Measurements from ENCODE around the gene CHD2. TPM values are rescaled to one million over a fixed set of nuclear protein-coding genes. Genes with fewer than 3 reads are reported as not detected.
A peak's percentile ranks its signal among the peaks of the same experiment; 100 is the strongest.

The CHD2 gene
- total and polyA plus RNA-seq, 2 experiments from 2014 or later, result 60.8 to 118 TPM

DNA sequence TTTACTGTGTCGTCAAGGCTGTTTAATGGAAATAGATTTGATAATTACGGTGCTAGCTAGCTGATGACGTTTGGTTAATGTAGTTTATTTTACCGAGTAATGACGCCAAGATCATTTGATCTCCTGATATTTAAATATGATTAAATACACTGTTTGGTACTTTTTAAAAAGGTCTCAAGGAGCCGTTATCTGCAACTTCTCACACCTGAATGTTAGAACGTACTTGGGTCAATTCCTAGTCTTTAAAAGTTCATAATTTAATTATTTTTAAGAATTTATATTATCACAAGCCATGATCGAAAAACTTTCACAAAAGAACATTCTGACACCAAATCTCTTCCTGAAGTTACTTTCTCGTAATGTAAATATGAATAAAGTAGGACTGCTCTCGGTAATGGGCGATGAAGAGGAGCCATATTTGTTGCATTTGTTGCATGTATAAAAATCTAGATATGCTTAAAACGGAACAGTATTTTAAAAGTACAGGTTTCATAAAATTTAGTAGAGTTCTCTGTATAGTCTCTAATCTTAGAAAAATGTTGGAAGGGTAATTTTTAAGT is 16.2 kb upstream of the CHD2 start:
- TF ChIP-seq, protein P1, sequence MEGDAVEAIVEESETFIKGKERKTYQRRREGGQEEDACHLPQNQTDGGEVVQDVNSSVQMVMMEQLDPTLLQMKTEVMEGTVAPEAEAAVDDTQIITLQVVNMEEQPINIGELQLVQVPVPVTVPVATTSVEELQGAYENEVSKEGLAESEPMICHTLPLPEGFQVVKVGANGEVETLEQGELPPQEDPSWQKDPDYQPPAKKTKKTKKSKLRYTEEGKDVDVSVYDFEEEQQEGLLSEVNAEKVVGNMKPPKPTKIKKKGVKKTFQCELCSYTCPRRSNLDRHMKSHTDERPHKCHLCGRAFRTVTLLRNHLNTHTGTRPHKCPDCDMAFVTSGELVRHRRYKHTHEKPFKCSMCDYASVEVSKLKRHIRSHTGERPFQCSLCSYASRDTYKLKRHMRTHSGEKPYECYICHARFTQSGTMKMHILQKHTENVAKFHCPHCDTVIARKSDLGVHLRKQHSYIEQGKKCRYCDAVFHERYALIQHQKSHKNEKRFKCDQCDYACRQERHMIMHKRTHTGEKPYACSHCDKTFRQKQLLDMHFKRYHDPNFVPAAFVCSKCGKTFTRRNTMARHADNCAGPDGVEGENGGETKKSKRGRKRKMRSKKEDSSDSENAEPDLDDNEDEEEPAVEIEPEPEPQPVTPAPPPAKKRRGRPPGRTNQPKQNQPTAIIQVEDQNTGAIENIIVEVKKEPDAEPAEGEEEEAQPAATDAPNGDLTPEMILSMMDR (IDR thresholded peaks at IDR 0.05; ENCODE audit: low read depth, low read length), result no peak
- Histone ChIP-seq H3K9me3 (ENCODE audit: low read depth) (no peaks in the 10 kb centered on the region), H3K4me3 (peak overlapping the region; percentile 85), H3K36me3 (peaks cover 29% of the 10 kb centered on the region), H3K27ac (peak overlapping the region; percentile 99), H3K4me1 (ENCODE audit: low read depth) (peaks cover 47% of the 10 kb centered on the region), H3K27me3 (no peaks in the 10 kb centered on the region)
- peak in 1 of 2 donors; percentile 27 for DNase-seq (ENCODE audit: low read depth in 1 of 2, low spot score in 1 of 2)

DNA sequence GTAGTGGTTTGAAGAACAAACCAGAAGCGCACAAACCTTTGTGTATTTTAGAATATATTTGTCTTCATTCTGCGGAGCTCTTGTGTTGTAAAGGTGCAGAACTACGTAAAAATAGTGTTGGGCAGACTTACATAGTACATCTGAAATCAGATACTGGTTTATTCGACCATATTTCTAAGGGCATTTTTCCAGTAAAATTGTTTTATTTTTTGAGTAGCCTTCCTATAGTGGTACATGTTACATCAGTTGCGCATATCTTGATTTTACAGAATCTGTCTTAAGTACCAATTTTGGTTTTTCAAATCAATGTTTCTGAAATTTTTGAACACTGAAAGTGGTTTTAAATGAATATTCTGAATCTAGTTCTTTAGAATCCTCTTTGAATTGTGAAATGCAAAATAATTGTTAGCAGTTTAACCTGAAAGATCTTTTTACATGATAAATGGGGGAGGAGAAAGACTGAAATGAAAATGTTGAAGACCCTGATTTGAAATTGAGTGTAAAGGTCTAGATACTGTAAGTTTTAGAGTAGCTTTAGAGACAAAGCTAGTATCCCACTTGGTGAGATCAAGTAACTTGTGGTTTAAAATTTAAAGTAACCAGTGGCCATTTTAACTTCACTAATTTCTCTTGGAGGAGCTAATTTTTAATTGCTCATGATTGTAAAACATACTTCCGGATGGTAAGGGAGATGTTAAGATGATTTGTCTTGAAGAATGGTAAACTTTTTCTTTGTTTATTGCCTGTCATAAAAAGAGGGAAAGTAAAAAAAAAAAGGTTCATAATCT is 15.5 kb upstream of the CHD2 start:
- H3K4me3 ChIP-seq, result peak overlapping the region; percentile 85
- H3K9me3 ChIP-seq (ENCODE audit: low read depth), result no peaks in the 10 kb centered on the region

DNA sequence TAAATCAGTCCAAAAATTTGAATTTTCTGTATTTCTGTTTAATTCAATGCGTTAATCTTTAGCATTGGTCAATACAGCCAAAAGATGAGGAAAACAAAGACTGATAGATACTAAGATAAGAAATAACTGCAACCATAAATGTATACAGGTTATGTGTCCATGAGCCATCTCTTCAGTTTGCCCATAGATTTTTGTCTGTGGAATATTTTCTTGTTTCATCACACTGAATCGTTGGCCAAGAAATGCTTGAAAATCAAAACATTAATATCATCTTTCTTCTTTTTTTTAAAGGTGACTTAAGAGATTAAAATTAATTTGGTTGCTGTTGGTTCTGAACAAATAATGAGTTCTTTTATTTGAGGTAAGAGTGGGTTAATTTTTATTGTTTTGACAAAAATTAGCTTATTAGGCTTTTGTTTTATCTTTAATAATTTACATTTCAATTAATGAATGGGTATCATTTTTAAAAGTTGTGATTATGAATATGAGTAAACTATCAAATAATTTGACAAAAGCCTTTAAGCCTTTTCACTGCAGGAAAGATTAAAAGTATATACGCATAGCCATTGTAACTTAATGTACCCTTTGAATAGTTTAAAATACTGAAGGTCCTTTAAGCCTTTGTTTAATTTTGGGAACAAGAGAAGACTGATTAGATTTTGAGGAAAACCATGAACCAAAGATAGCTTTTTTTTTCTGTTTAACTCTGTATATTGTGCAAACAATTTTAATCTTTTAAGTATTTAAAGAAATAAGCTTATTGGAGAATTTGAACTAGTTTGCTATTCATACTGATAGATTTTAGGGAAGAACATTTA is 14.7 kb upstream of the CHD2 start:
- Histone ChIP-seq H3K27me3 (no peaks in the 10 kb centered on the region), H3K4me1 (ENCODE audit: low read depth) (peaks cover 47% of the 10 kb centered on the region), H3K27ac (peak overlapping the region; percentile 99), H3K4me3 (peak overlapping the region; percentile 85), H3K36me3 (peaks cover 37% of the 10 kb centered on the region), H3K9me3 (ENCODE audit: low read depth) (no peaks in the 10 kb centered on the region)
- DNase-seq (ENCODE audit: low read depth in 1 of 2, low spot score in 1 of 2), result peak in 1 of 2 donors; percentile 49
- TF ChIP-seq, protein P1 (IDR thresholded peaks at IDR 0.05; ENCODE audit: low read depth, low read length), result no peak

More for the DNA sequence above, 15.5 kb upstream of the CHD2 start:
- TF ChIP-seq, protein P1 (IDR thresholded peaks at IDR 0.05; ENCODE audit: low read depth, low read length), result no peak
- peak in 1 of 2 donors; percentile 49 for DNase-seq (ENCODE audit: low read depth in 1 of 2, low spot score in 1 of 2)
- no peaks in the 10 kb centered on the region for H3K27me3 ChIP-seq
- H3K4me1 ChIP-seq (ENCODE audit: low read depth), result peaks cover 47% of the 10 kb centered on the region
- H3K36me3 ChIP-seq, result peaks cover 32% of the 10 kb centered on the region
- peak overlapping the region; percentile 99 for H3K27ac ChIP-seq

DNA sequence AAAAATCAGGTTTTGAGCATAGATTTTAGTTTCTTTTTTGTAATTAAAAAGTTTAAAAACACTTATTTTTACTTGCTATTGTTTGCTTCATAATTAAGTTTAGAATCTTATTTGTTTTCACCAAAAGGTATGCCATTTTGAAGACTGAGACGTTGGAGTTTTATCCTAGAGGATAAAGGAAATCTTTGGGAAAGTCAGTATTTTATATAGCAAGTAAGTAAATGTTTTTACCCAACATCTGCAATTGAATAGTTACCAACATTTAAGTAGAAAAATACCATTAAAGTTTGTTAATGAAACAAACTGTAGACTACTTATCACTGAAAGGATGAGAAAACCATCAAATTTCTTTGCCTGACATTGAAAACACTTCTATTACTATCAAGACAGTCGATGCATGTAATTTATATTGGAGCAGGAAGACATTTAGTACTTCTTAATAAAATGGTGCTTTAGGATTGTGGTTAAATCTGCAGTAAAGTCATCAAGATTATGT is 14.0 kb upstream of the CHD2 start:
- no peak overlapping the region for H3K27ac ChIP-seq
- H3K36me3 ChIP-seq, result peaks cover 42% of the 10 kb centered on the region
- H3K9me3 ChIP-seq (ENCODE audit: low read depth), result no peaks in the 10 kb centered on the region
- H3K4me1 ChIP-seq (ENCODE audit: low read depth), result peaks cover 41% of the 10 kb centered on the region
- peak in 1 of 2 donors; percentile 19 for DNase-seq (ENCODE audit: low read depth in 1 of 2, low spot score in 1 of 2)
- TF ChIP-seq, protein P1 (IDR thresholded peaks at IDR 0.05; ENCODE audit: low read depth, low read length), result no peak
- H3K4me3 ChIP-seq, result peak overlapping the region; percentile 85
- H3K27me3 ChIP-seq, result no peaks in the 10 kb centered on the region

DNA sequence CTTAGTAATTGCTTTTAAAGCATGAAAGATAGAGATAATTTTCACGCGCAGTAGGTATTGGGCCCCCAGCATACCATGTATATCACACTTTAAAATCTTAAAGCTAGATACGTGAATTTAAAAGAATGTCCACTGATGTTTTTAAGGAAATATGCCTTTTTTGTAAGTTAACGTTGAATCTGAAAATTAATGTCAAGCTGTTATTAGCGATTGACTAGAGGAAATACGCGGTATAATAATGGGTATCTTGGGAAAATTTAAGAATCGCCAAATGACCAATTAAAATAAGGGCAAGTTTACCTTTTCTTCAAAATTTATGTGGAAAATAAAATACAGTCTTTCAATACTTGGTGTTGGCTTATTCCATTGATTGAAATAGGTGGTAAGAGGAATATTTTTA is 13.3 kb upstream of the CHD2 start:
- DNase-seq (ENCODE audit: low read depth in 1 of 2, low spot score in 1 of 2), result no peak
- TF ChIP-seq, protein P1 (IDR thresholded peaks at IDR 0.05; ENCODE audit: low read depth, low read length), result no peak
- no peaks in the 10 kb centered on the region for H3K27me3 ChIP-seq
- H3K9me3 ChIP-seq (ENCODE audit: low read depth), result no peaks in the 10 kb centered on the region
- H3K4me1 ChIP-seq (ENCODE audit: low read depth), result peaks cover 34% of the 10 kb centered on the region
- no peak overlapping the region for H3K27ac ChIP-seq
- H3K36me3 ChIP-seq, result peaks cover 48% of the 10 kb centered on the region
- H3K4me3 ChIP-seq, result peak overlapping the region; percentile 85
